Upper lobe of right lung (tissue), 1 donor: ENCODE data around the gene ZNF175. TPM values are rescaled to one million over a fixed set of nuclear protein-coding genes. Genes with fewer than 3 reads are reported as not detected.
A peak's percentile ranks its signal among the peaks of the same experiment; 100 is the strongest.

ENCODE experiments used
- ATAC-seq: fragments of 200-7000 bp; cut with Tn5 transposase; one replicate; pipeline ENCODE4 v1.9.1; 2020; ENCODE audit warnings: mild to moderate bottlenecking, moderate library complexity
- DNase-seq: peaks from one replicate; pipeline ENCODE4 v3.0.0-alpha.2; 2020
- H3K27ac ChIP-seq: fragments of 200-600 bp; one replicate; pipeline ENCODE4 v1.8.0; 2022
- H3K27me3 ChIP-seq: fragments of 200-600 bp; one replicate; pipeline ENCODE4 v1.8.0; 2022; ENCODE audit warnings: mild to moderate bottlenecking
- H3K36me3 ChIP-seq: fragments of 200-600 bp; one replicate; pipeline ENCODE4 v1.8.0; 2022
- H3K4me1 ChIP-seq: fragments of 200-600 bp; one replicate; pipeline ENCODE4 v1.8.0; 2022
- H3K4me3 ChIP-seq: fragments of 200-600 bp; one replicate; pipeline ENCODE4 v1.8.0; 2022; ENCODE audit warnings: mild to moderate bottlenecking
- H3K9me3 ChIP-seq: fragments of 200-600 bp; one replicate; pipeline ENCODE4 v1.8.0; 2022
- CTCF ChIP-seq: fragments of 200-600 bp; IDR thresholded peaks from one replicate; pipeline ENCODE4 v1.8.0; 2022; ENCODE audit warnings: antibody characterized with exemption
- intact Hi-C: fragments of 100-400 bp; cut with DNase I; formaldehyde crosslinking; loops from one replicate; pipeline ENCODE4 v1.11.0; 2022
- total RNA-seq: library from RNA; stranded (reverse); fragmentation: NEBNext Ultra II Directional; extraction: Animal tissue kit (Norgen Biotek cat#: 25700); gene quantifications from one replicate; pipeline ENCODE4 v1.2.1, GENCODE V29; 2021
- donor health status: DM: no; HTN: yes; CAD: no; lungs with severe emphysema.

The ZNF175 gene
- total RNA-seq, 1 donor from 2014 or later: 13.8 TPM

- H3K4me1 ChIP-seq: no peaks in the 10 kb centered on the region
- peaks cover 3% of the 10 kb centered on the region for H3K27me3 ChIP-seq
- no peaks in the 10 kb centered on the region for H3K9me3 ChIP-seq
- DNase-seq: no peak
- no peak for TF ChIP-seq CTCF
- no peak for ATAC-seq
- no peak overlapping the region for H3K4me3 ChIP-seq
- H3K27ac ChIP-seq: no peak overlapping the region
- intact Hi-C loops: no loop called here
- no peaks in the 10 kb centered on the region for H3K36me3 ChIP-seq
Observed at GRCh38 chr19:51529301-51529700, 41.8 kb upstream of the ZNF175 start.

- H3K36me3 ChIP-seq: no peaks in the 10 kb centered on the region
- no peak for DNase-seq
- intact Hi-C loops: no loop called here
- no peak for ATAC-seq
- H3K27ac ChIP-seq: no peak overlapping the region
- TF ChIP-seq CTCF: no peak
- H3K27me3 ChIP-seq: peaks cover 3% of the 10 kb centered on the region
- no peaks in the 10 kb centered on the region for H3K4me1 ChIP-seq
- no peaks in the 10 kb centered on the region for H3K9me3 ChIP-seq
- no peak overlapping the region for H3K4me3 ChIP-seq
Observed at GRCh38 chr19:51530616-51531015, 40.5 kb upstream of the ZNF175 start.

GRCh38 chr19:51531349-51532315 is 39.5 kb upstream of the ZNF175 start, which contains the start of gene SIGLEC6:
Gene SIGLEC6, minus strand, starts transcription at chr19:51531670. Its CDS starts 22 bp downstream, at chr19:51531648.
- Histone ChIP-seq H3K27me3 (peaks cover 7% of the 10 kb centered on the region), H3K4me3 (no peak within 1 kb of the TSS), H3K27ac (no peak within 1 kb of the TSS), H3K9me3 (no peaks in the 10 kb centered on the region), H3K4me1 (no peaks in the 10 kb centered on the region), H3K36me3 (no peaks in the 10 kb centered on the region)
- no peak for TF ChIP-seq CTCF
- peak; percentile 86 for DNase-seq
- ATAC-seq: peak; percentile 98
- intact Hi-C loops: no loop called here

GRCh38 chr19:51535535-51535934 is 35.5 kb upstream of the ZNF175 start:
- ATAC-seq: no peak
- no peak for DNase-seq
- no peak for TF ChIP-seq CTCF
- H3K4me1 ChIP-seq: no peaks in the 10 kb centered on the region
- no peak overlapping the region for H3K4me3 ChIP-seq
- intact Hi-C loops: no loop called here
- H3K9me3 ChIP-seq: no peaks in the 10 kb centered on the region
- peaks cover 25% of the 10 kb centered on the region for H3K27me3 ChIP-seq
- H3K27ac ChIP-seq: no peak overlapping the region
- H3K36me3 ChIP-seq: no peaks in the 10 kb centered on the region

GRCh38 chr19:51539821-51540366 is 31.2 kb upstream of the ZNF175 start:
- ATAC-seq: no peak
- no peak for TF ChIP-seq CTCF
- Histone ChIP-seq H3K9me3 (no peaks in the 10 kb centered on the region), H3K36me3 (no peaks in the 10 kb centered on the region), H3K4me3 (no peak overlapping the region), H3K27ac (no peak overlapping the region), H3K27me3 (peaks cover 52% of the 10 kb centered on the region), H3K4me1 (no peaks in the 10 kb centered on the region)
- intact Hi-C loops: no loop called here
- DNase-seq: no peak
